ENCODE data around the gene ZFHX3.

ZFHX3 gene

GRCh38 chr16:72848759-72849664, 198.9 kb downstream of the ZFHX3 start:
- DNase-seq (ENCODE audit: low read depth in 2 of 2), result no peak

DNA sequence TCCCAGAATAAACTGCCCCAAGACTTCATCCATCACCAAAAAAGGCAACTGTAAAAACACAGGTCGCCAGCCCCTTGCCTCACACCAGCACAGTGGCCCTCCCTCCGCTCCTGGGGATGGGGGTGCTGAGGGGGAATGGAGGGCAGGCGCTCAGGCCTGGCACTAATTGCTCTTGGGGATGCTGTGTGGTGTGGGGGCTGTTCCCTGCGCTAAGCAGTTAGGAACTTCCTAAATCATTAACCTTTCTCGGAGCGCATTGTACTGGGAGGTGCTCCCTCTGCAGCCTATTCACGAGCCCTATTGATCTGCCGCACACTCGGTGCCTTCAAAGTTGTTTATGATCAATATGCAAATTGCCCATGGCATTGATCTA, 199.9 kb downstream of the ZFHX3 start:
- DNase-seq (ENCODE audit: low read depth in 2 of 2), result no peak

DNA sequence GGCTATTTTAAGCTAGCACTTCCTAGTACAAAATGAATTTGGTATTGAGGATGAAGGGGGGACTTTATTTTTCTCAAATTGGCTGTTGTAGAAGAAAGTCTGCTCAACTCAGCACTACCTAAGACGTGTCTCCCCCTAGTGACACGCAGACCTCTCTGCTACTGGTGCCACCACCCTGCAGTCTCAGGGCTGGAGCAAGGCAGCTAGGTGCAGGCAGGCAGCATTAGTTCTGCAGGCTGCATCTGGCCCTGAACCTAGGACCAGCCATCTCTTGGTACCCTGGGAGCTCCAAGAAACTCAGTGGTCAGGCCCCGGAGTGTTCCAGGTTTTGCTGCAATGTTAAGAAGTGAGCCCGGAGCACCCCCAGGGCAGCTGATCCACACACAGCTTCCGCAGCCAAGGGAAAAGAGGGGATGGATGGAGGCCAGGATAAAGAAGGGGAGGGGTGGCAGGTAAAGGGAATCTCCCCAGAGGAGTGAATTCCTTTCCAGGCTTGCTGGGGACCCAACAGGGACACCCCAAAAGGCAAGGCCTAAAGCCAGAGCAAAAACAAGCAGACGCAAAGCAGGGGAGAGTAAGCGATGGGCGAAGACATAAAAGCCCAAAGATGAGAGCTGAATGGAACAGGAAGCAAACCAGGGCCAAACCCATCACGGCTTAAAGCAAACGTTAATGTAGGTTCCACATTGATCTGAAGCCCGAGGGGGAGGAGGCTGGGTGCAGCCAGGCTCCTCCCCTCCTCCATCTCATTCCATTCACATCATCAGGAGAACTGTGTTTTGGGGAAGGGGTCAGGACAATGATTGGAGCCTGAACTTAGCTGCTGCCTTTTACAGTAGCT, 200.5 kb downstream of the ZFHX3 start:
- no peak for DNase-seq (ENCODE audit: low read depth in 2 of 2)

DNA sequence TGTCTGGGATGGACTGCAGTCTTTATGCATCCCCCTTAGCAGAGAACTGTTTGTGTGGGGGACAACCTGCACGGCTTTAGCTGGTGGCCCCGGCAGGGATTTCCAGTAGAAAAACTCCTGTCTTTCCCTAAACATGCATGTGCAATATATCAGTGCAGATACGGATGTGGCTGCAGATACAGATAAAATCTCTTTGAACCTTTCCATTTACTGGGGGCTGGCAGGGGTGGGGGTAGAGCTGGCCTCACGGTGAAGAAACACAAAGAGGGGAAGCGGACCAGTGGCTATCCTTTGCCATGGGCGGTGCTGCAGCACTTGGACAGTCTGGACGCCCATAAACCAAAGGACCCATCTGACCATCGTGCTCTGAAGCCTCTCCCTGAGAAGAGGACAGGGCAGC, 201.3 kb downstream of the ZFHX3 start:
- no peak for DNase-seq (ENCODE audit: low read depth in 2 of 2)

DNA sequence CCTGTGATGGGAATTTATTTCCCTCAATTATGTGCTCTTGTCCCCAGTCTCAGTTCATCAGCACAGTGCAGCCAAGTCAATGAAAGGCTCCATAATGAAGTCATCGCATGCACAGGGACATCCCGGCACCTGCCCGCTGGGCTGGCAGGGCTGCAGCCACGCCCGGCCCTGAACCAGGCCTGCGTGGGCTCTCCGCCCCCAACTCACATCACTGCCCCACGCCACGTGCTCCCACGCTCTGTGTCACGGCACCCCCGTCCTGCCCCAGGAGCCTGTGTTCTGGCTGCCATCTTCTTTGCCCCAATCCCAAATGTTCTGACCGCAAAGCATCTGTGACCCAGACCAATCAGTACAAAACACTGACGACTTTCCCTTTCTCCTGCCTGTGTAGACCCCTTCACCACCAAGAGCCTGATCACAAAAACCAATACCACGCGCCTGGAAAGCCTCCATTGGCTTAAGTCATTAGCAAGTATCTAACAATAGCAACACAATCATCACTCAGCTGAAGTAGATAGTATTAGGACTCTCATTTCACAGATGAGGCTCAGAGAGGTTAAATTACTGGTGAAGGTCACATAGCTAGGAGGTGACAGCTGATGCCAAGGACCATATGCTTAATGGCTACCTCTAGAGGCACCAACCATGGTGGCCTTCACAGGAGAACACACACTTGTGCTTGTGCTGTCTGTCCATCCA, 202.5 kb downstream of the ZFHX3 start:
- DNase-seq (ENCODE audit: low read depth in 2 of 2), result no peak

GRCh38 chr16:72844225-72844920, 203.6 kb downstream of the ZFHX3 start:
- DNase-seq (ENCODE audit: low read depth in 2 of 2), result no peak

DNA sequence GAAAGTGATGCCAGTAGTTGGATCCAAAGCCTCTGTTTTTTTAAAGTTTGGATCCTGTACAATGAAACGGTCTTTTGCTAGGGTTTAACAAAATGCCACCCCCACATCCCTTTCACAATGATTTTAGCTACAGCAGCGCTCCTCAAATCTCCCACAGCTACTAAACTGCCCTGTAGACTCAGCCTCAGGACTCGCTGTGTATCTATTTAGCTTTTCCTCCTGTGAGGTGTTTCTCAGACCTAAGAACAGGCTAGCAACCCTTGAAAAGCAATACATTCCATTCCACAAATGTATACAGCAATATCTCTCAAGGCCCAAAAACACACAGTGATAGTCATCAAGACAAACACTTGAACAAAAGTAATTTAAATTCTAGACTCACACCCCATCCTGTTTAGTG, 206.4 kb downstream of the ZFHX3 start:
- DNase-seq (ENCODE audit: low read depth in 2 of 2), result no peak

GRCh38 chr16:72840631-72841381, 207.1 kb downstream of the ZFHX3 start:
- no peak for DNase-seq (ENCODE audit: low read depth in 2 of 2)

DNA sequence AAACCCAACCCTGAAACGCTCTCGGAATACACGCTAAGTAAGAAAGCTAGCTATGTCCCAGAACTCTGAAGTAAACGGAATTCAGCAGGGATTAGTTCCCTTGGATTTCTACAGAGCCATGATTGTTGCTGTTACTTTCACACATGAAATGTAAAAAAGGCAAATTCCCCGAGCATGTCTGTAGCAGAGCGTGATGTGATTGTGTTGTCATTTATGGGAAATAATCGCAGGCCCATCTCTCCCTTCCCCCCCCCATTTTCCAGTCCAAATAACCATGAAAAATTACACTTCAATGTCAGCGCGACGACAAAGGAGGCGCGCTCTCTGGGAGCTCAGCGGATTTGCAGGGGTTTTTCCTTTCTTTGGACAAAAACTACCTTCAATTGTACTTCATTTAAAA, 209.0 kb downstream of the ZFHX3 start:
- DNase-seq (ENCODE audit: low read depth in 2 of 2), result no peak

- no peak for DNase-seq (ENCODE audit: low read depth in 2 of 2)
Observed at GRCh38 chr16:72838586-72838910, 209.4 kb downstream of the ZFHX3 start.

DNA sequence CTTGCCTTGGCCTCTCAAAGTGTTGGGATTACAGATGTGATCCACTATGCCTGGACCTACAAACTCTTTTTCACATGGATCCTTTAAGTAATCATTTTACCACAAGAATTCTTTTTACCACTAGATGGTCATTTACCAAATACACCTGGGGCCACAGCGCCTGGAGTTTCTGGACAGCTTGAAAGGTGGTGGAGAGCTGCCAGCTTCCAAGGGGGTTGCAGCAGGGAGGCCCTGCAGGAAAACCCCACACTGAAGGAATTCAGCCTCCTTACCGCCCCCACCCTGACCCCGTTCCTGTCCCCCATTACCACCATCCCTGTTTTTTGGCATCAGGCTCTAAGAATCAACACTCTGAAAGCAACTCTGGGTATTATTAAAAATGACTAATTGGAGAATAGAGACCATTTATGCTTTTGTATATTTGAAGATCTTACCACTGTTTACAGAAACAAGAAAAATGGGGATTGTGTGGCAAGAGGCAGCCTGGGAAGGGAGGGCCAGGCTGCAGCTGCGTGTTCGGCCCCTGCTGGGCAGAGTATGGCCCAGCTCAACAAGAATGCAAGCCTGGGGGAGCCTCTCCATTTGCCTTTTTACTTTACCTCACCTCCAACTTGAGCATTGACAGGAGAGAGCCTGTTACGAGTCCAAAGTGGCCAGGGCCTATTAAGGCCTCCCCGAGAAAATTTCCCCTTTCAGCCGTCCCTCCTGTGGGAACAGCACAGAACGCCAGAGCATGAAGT, 209.9 kb downstream of the ZFHX3 start:
- DNase-seq (ENCODE audit: low read depth in 2 of 2), result no peak

DNA sequence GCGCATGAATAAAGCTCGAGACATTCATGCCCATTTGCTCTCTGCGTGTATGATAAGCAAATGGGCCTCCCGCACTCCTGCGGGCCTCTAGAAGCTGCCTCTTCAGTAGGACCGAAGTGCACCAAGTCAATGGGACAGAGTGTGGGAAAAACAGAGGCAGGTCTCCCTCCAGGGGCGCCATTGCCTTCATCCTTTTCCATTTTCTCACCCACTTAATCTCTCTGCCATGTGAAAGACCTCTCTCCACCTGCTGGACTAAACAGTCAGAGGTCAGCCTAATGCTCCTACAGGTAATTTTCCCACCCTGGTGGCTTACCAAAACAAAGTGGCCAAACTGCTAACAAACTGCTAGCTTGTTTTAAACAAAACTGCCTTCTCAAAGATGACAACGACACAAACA, 210.9 kb downstream of the ZFHX3 start:
- DNase-seq (ENCODE audit: low read depth in 2 of 2), result no peak

DNA sequence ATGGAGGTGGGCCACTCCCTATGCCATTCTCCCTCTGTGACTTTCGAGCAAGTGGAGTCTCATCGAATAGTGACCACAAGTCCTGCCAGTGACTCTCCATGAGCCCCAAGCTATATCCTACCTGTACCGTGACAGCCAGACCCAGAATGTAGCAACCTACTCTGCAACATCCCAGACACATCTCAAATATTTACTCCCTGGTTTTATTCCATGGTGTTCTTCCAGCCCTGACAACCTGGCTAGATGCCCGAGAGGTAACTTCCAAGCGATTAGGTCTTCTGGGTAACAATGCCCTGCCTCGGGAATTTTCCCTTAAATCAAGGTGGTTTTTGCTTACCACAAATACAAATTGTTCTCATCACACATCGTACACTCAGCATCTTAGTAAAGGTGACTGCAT, 211.7 kb downstream of the ZFHX3 start:
- DNase-seq (ENCODE audit: low read depth in 2 of 2), result no peak

DNA sequence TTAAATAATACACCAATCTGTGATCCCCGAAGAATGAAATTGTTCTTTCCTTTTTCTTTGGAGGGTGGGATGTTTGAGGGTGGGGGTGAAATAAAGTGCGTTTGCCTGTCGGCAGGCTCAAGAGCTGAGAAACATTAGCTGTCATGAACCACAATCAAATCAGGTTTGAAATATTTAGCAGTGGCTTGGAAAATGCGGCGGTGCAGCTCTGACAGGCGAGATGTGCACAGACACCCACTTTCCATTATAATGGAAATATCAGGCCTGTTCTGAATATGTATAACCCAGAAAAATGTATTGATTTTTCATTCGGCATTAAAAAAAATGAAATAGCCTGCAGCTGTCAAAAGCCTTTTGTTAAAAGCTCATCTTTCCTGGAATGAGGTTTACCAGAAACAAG, 212.8 kb downstream of the ZFHX3 start:
- DNase-seq (ENCODE audit: low read depth in 2 of 2), result no peak

GRCh38 chr16:72834499-72834898, 213.4 kb downstream of the ZFHX3 start:
- no peak for DNase-seq (ENCODE audit: low read depth in 2 of 2)

DNA sequence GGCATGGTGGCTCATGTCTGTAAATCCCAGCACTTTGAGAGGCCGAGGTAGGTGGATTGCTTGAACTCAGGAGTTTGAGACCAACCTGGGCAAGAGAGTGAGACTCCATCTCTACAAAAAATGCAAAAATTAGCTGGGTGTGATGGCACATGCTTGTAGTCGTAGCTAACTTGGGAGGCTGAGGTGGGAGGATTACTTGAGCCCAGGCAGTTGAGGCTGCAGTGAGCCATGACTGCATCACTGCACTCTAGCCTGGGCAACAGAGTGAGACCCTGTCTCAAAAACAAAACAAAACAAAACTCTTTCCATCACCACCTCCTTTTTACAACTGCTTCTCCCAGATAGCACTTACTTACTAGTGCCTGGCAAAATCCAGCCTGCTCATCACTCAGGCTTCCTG, 214.0 kb downstream of the ZFHX3 start:
- DNase-seq (ENCODE audit: low read depth in 2 of 2), result no peak

- no peak for DNase-seq (ENCODE audit: low read depth in 2 of 2)
Observed at GRCh38 chr16:72833482-72833881, 214.4 kb downstream of the ZFHX3 start.

GRCh38 chr16:72832621-72833248, 215.2 kb downstream of the ZFHX3 start:
- DNase-seq (ENCODE audit: low read depth in 2 of 2), result peak; percentile 23 to 29

- no peak for DNase-seq (ENCODE audit: low read depth in 2 of 2)
Observed at GRCh38 chr16:72829846-72830775, 217.8 kb downstream of the ZFHX3 start.
